Adrenal gland (tissue), 12 donors: ENCODE measurements around the gene PRDX5. TPM values are rescaled to one million over a fixed set of nuclear protein-coding genes. Genes with fewer than 3 reads are reported as not detected.

Source experiments
- DNase-seq, 7 donors: peaks; one replicate each; pipeline ENCODE4 v3.0.0-alpha.2; 2019 to 2020
- H3K27ac ChIP-seq, 5 donors: fragments of 200-600 bp; sonication (generic) in 4 of 5; 1 replicate in 3 of 5; 2 replicates in 2 of 5; pipeline versions ENCODE4 v1.5.1 to v1.8.0; 2016 to 2020; ENCODE audit warnings: mild to moderate bottlenecking in 1 of 5
- H3K27me3 ChIP-seq: fragments of 200-600 bp; 2 replicates; pipeline ENCODE4 v1.8.0; 2021
- H3K36me3 ChIP-seq, 2 donors: fragments of 200-600 bp; replicated peaks in 1 of 2; 1 replicate in 1 of 2; 2 replicates in 1 of 2; pipeline versions ENCODE4 v1.5.1 to v1.8.0; 2018 to 2022
- H3K4me1 ChIP-seq, 2 donors: fragments of 200-600 bp; replicated peaks in 1 of 2; 1 replicate in 1 of 2; 2 replicates in 1 of 2; pipeline versions ENCODE4 v1.5.1 to v1.8.0; 2018 to 2021
- H3K4me3 ChIP-seq, 4 donors: fragments of 200-600 bp; sonication (generic) in 3 of 4; one replicate each; pipeline ENCODE4 v1.5.1; 2016 to 2018
- H3K9me3 ChIP-seq, 3 donors: fragments of 200-600 bp; sonication (generic) in 1 of 3; replicated peaks in 1 of 3; 1 replicate in 2 of 3; 2 replicates in 1 of 3; pipeline versions ENCODE4 v1.5.1 to v1.8.0; 2016 to 2021
- POLR2A ChIP-seq, 2 donors: fragments of 450-650 bp; IDR thresholded peaks; one replicate each; pipeline ENCODE4 v1.6.1; 2017; ENCODE audit warnings: antibody characterized with exemption in 2 of 2, mild to moderate bottlenecking in 2 of 2, moderate library complexity in 1 of 2
- WGBS, 4 donors: extraction: QIAGEN DNeasy Blood & Tissue Kit in 2 of 4; methylation state at CpG; one replicate each; pipeline versions ENCODE4 v1.1.5 to v1.1.7; 2013 to 2017; 5-methylcytosine and 5-hydroxymethylcytosine counted together
- intact Hi-C, 2 donors: fragments of 100-400 bp; cut with DNase I; formaldehyde crosslinking; loops; one replicate each; pipeline versions ENCODE4 v1.14.1 to v1.15.0; 2022 to 2023
- polyA plus RNA-seq, 3 donors: library from polyadenylated mRNA; stranded (reverse); fragments of 200-250 nt in 2 of 3; fragments of 350-450 nt in 1 of 3; fragmentation: Illumina TruSeq in 1 of 3; extraction: RNeasy Lipid Tissue Mini Kit (QIAGEN cat#74804) in 1 of 3; gene quantifications; one replicate each; pipeline ENCODE4 v1.2.3, GENCODE V29; 2013 to 2014
- total RNA-seq, 9 donors: library from RNA; depleted of rRNA in 4 of 9; stranded (reverse); fragments of >200 nt in 4 of 9; fragments of 120-200 nt in 1 of 9; fragmentation: NEBNext Ultra II Directional in 1 of 9; extraction: Animal tissue kit (Norgen Biotek cat#: 25700) in 1 of 9; gene quantifications; one replicate each; pipeline versions ENCODE4 v1.1.0 to v1.2.4, GENCODE V29; 2013 to 2023
- TF ChIP-seq, protein P1 (sequence below), 6 experiments: fragments of 450-650 bp in 4 of 6; fragments of 200-600 bp in 2 of 6; sonication (generic) in 1 of 6; IDR thresholded peaks; 1 replicate in 5 of 6; 2 replicates in 1 of 6; pipeline versions ENCODE4 v1.5.1 to v1.8.0; 2016 to 2021; ENCODE audit warnings: antibody characterized with exemption in 6 of 6, mild to moderate bottlenecking in 2 of 6, moderate library complexity in 1 of 6
- donor health status: healthy with polysubstance abuse.
- donor health status: Bipolar disorder and iron deficiency.
- donor health status: DM: yes; HTN: yes; CAD: no.
- donor health status: DM: no; HTN: no; CAD: no.
- donor health status: DM: no; HTN: no; CAD: no.
- donor health status: DM: yes; HTN: yes; CAD: no.

Gene PRDX5
- total and polyA plus RNA-seq, 12 donors = 324 to 843 (median 478) TPM

DNA sequence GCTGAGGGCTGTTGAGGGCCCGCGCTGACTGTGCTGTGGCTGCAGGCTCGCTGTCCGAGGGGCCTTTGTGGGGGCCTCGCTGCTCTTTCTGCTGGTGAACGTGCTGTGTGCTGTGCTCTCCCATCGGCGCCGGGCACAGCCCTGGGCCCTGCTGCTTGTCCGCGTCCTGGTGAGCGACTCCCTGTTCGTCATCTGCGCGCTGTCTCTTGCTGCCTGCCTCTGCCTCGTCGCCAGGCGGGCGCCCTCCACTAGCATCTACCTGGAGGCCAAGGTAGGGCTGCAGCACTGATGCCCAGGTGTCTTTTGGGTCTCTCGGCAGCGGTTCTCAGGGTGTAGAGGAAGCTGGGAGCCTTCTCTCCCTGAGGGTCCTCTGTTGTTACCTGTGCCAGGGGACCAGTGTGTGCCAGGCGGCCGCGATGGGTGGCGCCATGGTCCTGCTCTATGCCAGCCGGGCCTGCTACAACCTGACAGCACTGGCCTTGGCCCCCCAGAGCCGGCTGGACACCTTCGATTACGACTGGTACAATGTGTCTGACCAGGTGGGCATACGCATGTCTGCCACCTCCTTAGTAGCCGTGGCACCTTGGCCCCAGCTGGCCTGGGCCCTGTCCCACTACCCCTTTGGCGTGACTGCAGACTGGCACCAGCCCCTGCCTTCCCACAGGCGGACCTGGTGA is 30.1 kb upstream of the PRDX5 start:
- no peak for DNase-seq
- TF ChIP-seq, protein P1, sequence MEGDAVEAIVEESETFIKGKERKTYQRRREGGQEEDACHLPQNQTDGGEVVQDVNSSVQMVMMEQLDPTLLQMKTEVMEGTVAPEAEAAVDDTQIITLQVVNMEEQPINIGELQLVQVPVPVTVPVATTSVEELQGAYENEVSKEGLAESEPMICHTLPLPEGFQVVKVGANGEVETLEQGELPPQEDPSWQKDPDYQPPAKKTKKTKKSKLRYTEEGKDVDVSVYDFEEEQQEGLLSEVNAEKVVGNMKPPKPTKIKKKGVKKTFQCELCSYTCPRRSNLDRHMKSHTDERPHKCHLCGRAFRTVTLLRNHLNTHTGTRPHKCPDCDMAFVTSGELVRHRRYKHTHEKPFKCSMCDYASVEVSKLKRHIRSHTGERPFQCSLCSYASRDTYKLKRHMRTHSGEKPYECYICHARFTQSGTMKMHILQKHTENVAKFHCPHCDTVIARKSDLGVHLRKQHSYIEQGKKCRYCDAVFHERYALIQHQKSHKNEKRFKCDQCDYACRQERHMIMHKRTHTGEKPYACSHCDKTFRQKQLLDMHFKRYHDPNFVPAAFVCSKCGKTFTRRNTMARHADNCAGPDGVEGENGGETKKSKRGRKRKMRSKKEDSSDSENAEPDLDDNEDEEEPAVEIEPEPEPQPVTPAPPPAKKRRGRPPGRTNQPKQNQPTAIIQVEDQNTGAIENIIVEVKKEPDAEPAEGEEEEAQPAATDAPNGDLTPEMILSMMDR (IDR thresholded peaks at IDR 0.05) = no peak
- no peak for TF ChIP-seq POLR2A (IDR thresholded peaks at IDR 0.05)
- Histone ChIP-seq H3K9me3 (no peaks in the 10 kb centered on the region), H3K4me3 (no peak overlapping the region), H3K27ac (no peak overlapping the region), H3K27me3 (peaks cover 23% of the 10 kb centered on the region), H3K4me1 (peaks cover 15 to 29% of the 10 kb centered on the region in 2 donors), H3K36me3 (no peaks in the 10 kb centered on the region)
- WGBS, 4 donors = 94 to 98% (median 94%) methylated on average over 20 to 33 of the region's 33 CpGs
- intact Hi-C loops = no loop called here

DNA sequence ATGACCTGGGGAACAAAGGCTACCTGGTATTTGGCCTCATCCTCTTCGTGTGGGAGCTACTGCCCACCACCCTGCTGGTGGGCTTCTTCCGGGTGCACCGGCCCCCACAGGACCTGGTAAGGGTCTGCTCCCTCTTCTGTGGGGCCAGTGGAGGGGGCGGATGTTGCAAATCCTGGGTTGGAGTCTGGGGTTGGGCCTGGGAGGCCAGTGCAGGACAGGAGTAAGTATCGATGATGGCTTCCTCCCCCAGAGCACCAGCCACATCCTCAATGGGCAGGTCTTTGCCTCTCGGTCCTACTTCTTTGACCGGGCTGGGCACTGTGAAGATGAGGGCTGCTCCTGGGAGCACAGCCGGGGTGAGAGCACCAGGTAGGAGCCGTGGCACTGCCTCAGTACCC is 29.6 kb upstream of the PRDX5 start:
- H3K4me3 ChIP-seq = no peak overlapping the region
- no peak overlapping the region for H3K27ac ChIP-seq
- H3K36me3 ChIP-seq = no peaks in the 10 kb centered on the region
- DNase-seq = no peak
- intact Hi-C loops = no loop called here
- peaks cover 14 to 26% of the 10 kb centered on the region in 2 donors for H3K4me1 ChIP-seq
- 90 to 94% (median 90%) methylated on average over 4 to 9 of the region's 9 CpGs for whole genome bisulfite sequencing, 4 donors
- no peak for TF ChIP-seq POLR2A (IDR thresholded peaks at IDR 0.05)
- TF ChIP-seq, protein P1 (IDR thresholded peaks at IDR 0.05) = no peak
- H3K9me3 ChIP-seq = no peaks in the 10 kb centered on the region
- peaks cover 29% of the 10 kb centered on the region for H3K27me3 ChIP-seq

DNA sequence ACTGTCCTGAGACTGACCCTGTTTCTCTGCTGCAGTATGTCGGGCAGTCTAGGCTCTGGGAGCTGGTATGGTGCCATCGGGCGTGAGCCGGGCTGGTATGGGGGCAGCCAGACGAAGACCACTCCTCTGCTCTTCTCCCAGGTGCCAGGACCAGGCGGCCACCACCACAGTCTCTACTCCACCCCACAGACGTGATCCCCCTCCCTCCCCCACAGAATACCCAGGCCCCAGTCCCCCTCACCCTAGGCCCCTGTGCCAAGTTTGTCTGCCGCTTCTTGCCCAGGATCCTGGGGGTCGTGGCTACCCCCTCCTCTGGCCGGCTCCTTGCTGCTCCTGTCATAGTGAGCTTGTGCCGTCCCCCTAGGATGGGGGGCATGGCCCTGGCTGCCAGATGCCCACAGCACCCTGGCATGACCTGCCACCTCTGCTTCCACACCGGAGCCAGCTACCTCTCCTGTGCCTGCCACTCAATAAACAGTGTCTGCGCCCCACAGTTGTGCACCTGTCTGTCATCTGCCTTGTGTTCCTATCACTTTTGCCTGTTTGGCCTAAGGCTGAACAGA is 28.8 kb upstream of the PRDX5 start:
- Histone ChIP-seq H3K36me3 (no peaks in the 10 kb centered on the region), H3K27ac (no peak overlapping the region), H3K4me3 (no peak overlapping the region), H3K27me3 (peaks cover 30% of the 10 kb centered on the region), H3K4me1 (peaks cover 7 to 18% of the 10 kb centered on the region in 2 donors), H3K9me3 (no peaks in the 10 kb centered on the region)
- 89 to 96% (median 91%) methylated on average over 8 to 13 of the region's 13 CpGs for WGBS, 4 donors
- DNase-seq = peak in 1 of 7 donors; percentile 19
- intact Hi-C loops = no loop called here
- TF ChIP-seq, protein P1 (IDR thresholded peaks at IDR 0.05) = no peak
- no peak for TF ChIP-seq POLR2A (IDR thresholded peaks at IDR 0.05)

DNA sequence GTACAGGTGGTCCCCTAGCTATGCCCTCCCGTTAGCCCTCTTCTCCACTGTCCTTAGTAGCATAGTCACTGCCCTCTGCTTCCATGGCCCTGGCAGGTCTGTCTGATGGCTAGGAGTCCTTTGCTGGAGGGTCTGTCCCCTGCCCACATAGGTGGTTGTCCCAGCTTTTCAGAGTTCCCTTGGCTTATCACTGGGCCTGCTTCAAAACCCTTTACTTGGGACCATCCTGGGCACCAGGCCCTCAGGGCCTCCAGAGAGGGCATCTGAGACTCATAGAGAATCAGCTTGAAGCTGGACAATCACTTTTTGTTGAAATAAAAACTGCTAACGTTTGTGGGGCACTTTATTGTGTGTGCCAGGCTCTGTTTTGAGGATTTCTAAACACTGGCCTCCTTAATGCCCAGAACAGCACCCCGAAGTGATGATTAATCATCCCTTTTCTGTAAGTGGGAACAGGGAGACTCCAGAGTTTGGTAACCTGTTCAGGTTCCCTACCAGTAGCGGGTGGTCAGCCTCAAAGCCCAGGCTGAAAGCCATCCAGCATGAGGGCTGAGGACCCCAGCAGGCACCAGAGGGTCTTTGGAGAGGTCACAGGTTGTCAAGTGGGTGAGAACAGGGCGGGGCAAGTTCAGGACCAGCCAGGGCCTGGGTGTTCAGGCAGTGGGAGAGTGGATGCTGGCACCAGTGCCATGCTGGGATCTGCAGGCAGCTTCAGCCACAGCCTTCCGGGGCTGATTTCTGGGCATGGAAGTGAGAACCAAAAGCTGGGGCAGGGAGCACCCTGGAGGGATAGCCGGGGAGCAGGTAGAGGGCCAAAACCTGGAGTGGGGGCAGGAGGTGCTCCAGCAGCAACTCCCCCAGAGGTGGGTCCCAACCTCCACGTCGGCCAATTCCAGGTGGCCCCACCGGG is 27.3 kb upstream of the PRDX5 start:
- no peak overlapping the region for H3K4me3 ChIP-seq
- H3K4me1 ChIP-seq = peaks cover 6 to 18% of the 10 kb centered on the region in 2 donors
- TF ChIP-seq POLR2A (IDR thresholded peaks at IDR 0.05) = no peak
- TF ChIP-seq, protein P1 (IDR thresholded peaks at IDR 0.05) = no peak
- H3K36me3 ChIP-seq = no peaks in the 10 kb centered on the region
- no peak for DNase-seq
- H3K27ac ChIP-seq = no peak overlapping the region
- intact Hi-C loops = loop anchor here in 1 of 2 donors (10.0 kb wide), 1 partner anchor 286 kb away; no protein-coding TSS in a partner anchor
- no peaks in the 10 kb centered on the region for H3K9me3 ChIP-seq
- WGBS, 4 donors = 48 to 69% (median 60%) methylated on average over 3 to 10 of the region's 10 CpGs
- H3K27me3 ChIP-seq = peaks cover 30% of the 10 kb centered on the region
